ENCODE measurements around the gene RARRES1. TPM values are rescaled to one million over a fixed set of nuclear protein-coding genes. Genes with fewer than 3 reads are reported as not detected.

RARRES1 gene
- total RNA-seq, 2 experiments from 2014 or later = not detected

- no peaks in the 10 kb centered on the region for H3K79me2 ChIP-seq (ENCODE audit: insufficient read depth, low read depth, low read length)
- ChIA-PET POLR2A (interaction anchor here (0.9 kb wide), 1 partner anchor 18 kb away, joined by 3 read pairs; no protein-coding TSS in a partner anchor), CTCF (ENCODE audit: unreplicated experiment) (no interaction called here)
- H3K9me2 ChIP-seq (ENCODE audit: insufficient read depth, low read length) = no peaks in the 10 kb centered on the region
- H3K4me2 ChIP-seq (ENCODE audit: low read length) = no peak overlapping the region
- H3K4me3 ChIP-seq (ENCODE audit: low read depth, low read length, poor library complexity, severe bottlenecking) = no peak overlapping the region
- H3K27ac ChIP-seq (ENCODE audit: low read depth, low read length, poor library complexity, severe bottlenecking) = no peak overlapping the region
- peaks cover 10% of the 10 kb centered on the region for H3K4me1 ChIP-seq (ENCODE audit: insufficient read depth, low read length, poor library complexity, severe bottlenecking)
- no peak overlapping the region for H2AFZ ChIP-seq (ENCODE audit: low read length)
- no peaks in the 10 kb centered on the region for H3K9me3 ChIP-seq (ENCODE audit: low read length)
- TF ChIP-seq CTCF (conservative IDR thresholded peaks at IDR 0.05; ENCODE audit: low read length) (no peak), EZH2phosphoT487 (IDR thresholded peaks at IDR 0.05; ENCODE audit: borderline replicate concordance, low read depth, low read length) (no peak)
- H4K20me1 ChIP-seq (ENCODE audit: insufficient read depth, low read length) = no peaks in the 10 kb centered on the region
- no TSS peak for BruUV-seq (replicated peaks)
- no peak for DNase-seq (ENCODE audit: low spot score)
- intact Hi-C loops (cut with micrococcal nuclease; ENCODE audit: unreplicated experiment) = no loop called here
- H3K36me3 ChIP-seq (ENCODE audit: insufficient read depth, low read length) = 0 out of 2 replicates have a peak, but pooled peaks cover 3% of the 10 kb centered on the region
These were observed 13.3 kb upstream of the RARRES1 start for GRCh38 chr3:158745551-158745950.

DNA sequence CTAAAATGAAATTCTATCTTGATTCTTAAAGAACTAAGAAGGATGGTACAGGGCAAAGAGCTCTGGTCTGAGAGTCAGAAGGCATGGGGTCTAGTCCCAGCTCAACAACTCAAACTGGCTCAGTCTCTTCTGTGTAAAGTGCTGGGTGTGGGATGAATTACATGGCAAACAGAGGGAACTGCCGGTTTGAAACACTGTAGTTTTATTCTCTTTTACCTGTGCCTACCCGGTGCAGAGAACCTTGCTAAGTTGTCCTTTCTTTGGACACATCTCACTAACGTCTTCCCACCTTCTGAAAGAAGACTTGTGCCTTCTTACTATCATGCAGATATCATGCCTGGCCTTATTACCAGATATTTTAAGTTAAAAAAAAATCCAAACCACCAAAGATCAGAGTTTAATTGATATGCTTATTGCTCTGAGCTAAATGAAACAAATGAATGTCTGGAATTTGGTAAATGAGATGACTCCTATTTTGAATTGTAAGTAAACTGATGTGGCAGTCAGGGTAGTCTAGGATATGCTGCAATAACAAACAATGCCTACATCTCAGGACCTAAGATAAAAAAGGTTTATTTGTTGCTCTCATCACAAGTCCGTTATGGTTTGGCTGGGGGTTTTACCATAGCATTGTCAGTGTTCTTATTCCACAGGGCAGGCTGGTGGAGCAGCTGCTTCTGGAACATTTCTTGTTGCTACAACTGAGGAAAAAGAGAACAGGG is 12.5 kb upstream of the RARRES1 start:
- ChIA-PET POLR2A (interaction anchor here (0.9 kb wide), 1 partner anchor 17 kb away, joined by 3 read pairs; no protein-coding TSS in a partner anchor), CTCF (ENCODE audit: unreplicated experiment) (interaction anchor here (0.7 kb wide), 1 partner anchor 30 kb away, joined by 4 read pairs; no protein-coding TSS in a partner anchor)
- no peaks in the 10 kb centered on the region for H3K79me2 ChIP-seq (ENCODE audit: insufficient read depth, low read depth, low read length)
- TF ChIP-seq CTCF (conservative IDR thresholded peaks at IDR 0.05; ENCODE audit: low read length) (no peak), EZH2phosphoT487 (IDR thresholded peaks at IDR 0.05; ENCODE audit: borderline replicate concordance, low read depth, low read length) (no peak)
- no peaks in the 10 kb centered on the region for H4K20me1 ChIP-seq (ENCODE audit: insufficient read depth, low read length)
- H2AFZ ChIP-seq (ENCODE audit: low read length) = no peak overlapping the region
- BruUV-seq (replicated peaks) = no TSS peak
- 0 out of 2 replicates have a peak, but pooled peaks cover 3% of the 10 kb centered on the region for H3K36me3 ChIP-seq (ENCODE audit: insufficient read depth, low read length)
- intact Hi-C loops (cut with micrococcal nuclease; ENCODE audit: unreplicated experiment) = no loop called here
- no peaks in the 10 kb centered on the region for H3K9me3 ChIP-seq (ENCODE audit: low read length)
- no peak overlapping the region for H3K27ac ChIP-seq (ENCODE audit: low read depth, low read length, poor library complexity, severe bottlenecking)
- H3K4me3 ChIP-seq (ENCODE audit: low read depth, low read length, poor library complexity, severe bottlenecking) = no peak overlapping the region
- peaks cover 10% of the 10 kb centered on the region for H3K4me1 ChIP-seq (ENCODE audit: insufficient read depth, low read length, poor library complexity, severe bottlenecking)
- DNase-seq (ENCODE audit: low spot score) = no peak
- no peak overlapping the region for H3K4me2 ChIP-seq (ENCODE audit: low read length)
- no peaks in the 10 kb centered on the region for H3K9me2 ChIP-seq (ENCODE audit: insufficient read depth, low read length)
